ENCODE results near the gene LDLRAD2. TPM values are rescaled to one million over a fixed set of nuclear protein-coding genes. Genes with fewer than 3 reads are reported as not detected.

The LDLRAD2 gene
- total RNA-seq, 1 experiment from 2014 or later, result 1.0 TPM

- Histone ChIP-seq H3K23me2 (ENCODE audit: insufficient read length, low read depth, low read length, poor library complexity, severe bottlenecking) (no peaks in the 10 kb centered on the region), H2BK5ac (ENCODE audit: insufficient read length, low read length) (no peak overlapping the region), H3K14ac (ENCODE audit: insufficient read depth, low read length) (no peak overlapping the region), H4K8ac (replicated peaks; ENCODE audit: insufficient read length, low read depth, low read length) (no peak overlapping the region), H3K4me1 (ENCODE audit: insufficient read depth, low read length) (peaks cover 6% of the 10 kb centered on the region; the same call in 1 of the 2 replicates), H2BK15ac (ENCODE audit: low read depth, low read length) (no peak overlapping the region), H2BK12ac (ENCODE audit: insufficient read length, low read depth, low read length) (no peak overlapping the region), H3K9me3 (ENCODE audit: control insufficient read depth, low read depth, low read length) (no peaks in the 10 kb centered on the region), H3K4me2 (ENCODE audit: insufficient read depth, insufficient read length, low read length) (no peak overlapping the region), H3K79me2 (ENCODE audit: insufficient read depth, low read length) (peaks cover 34% of the 10 kb centered on the region; the same call in 1 of the 2 replicates), H3K9ac (ENCODE audit: extremely low read depth, insufficient read length, low read length) (no peak overlapping the region), H3K79me1 (ENCODE audit: insufficient read depth, low read depth, low read length, poor library complexity, severe bottlenecking) (peaks cover 13% of the 10 kb centered on the region), H2AFZ (ENCODE audit: low read length) (no peak overlapping the region), H3K27ac (ENCODE audit: insufficient read length, low read depth, low read length) (no peak overlapping the region), H4K20me1 (ENCODE audit: control insufficient read depth, insufficient read depth, insufficient read length) (no peaks in the 10 kb centered on the region), H2BK120ac (ENCODE audit: low read depth, low read length, poor library complexity, severe bottlenecking) (no peak overlapping the region), H3T11ph (ENCODE audit: low read length) (no peak overlapping the region), H3K27me3 (ENCODE audit: insufficient read depth, low read length) (no peaks in the 10 kb centered on the region), H3K4ac (ENCODE audit: low read depth, low read length) (no peak overlapping the region), H3K18ac (ENCODE audit: insufficient read length, low read depth, low read length) (no peak overlapping the region), H4K5ac (ENCODE audit: insufficient read length, low read depth, low read length) (no peak overlapping the region), H3K23ac (ENCODE audit: insufficient read length, low read depth, low read length) (no peak overlapping the region), H4K91ac (ENCODE audit: insufficient read length, low read depth, low read length) (no peak overlapping the region), H2AK5ac (ENCODE audit: insufficient read length, low read length) (no peak overlapping the region), H3K56ac (ENCODE audit: insufficient read length, low read depth, low read length) (no peak overlapping the region), H2BK20ac (ENCODE audit: low read depth, low read length, poor library complexity, severe bottlenecking) (no peak overlapping the region)
- no peak for DNase-seq
- Mint-ChIP-seq H3K27me3 (ENCODE audit: low read depth) (no peaks in the 10 kb centered on the region), H3K4me1 (peaks cover 22 to 34% of the 10 kb centered on the region in 2 experiments), H3K36me3 (ENCODE audit: insufficient read depth in 1 of 3, low read depth in 3 of 3) (peaks cover 0 to under 1% (median 0%) of the 10 kb centered on the region in 3 experiments; a peak in 2 of 7 replicates), H3K4me3 (no peak overlapping the region), H3K27ac (peak overlapping the region; percentile 10 to 68 (median 68); a peak in 4 of 7 replicates), H3K9me3 (no peaks in the 10 kb centered on the region)
- no peak for TF ChIP-seq CTCF (conservative IDR thresholded peaks at IDR 0.05)
- no CpG with 5 or more reads among the region's 7 CpGs for WGBS (ENCODE audit: extremely low coverage, insufficient read length, low lambda C conversion rate)
Measured at GRCh38 chr1:21763694-21764419, 48.2 kb upstream of the LDLRAD2 start.
